Thyroid gland (tissue), 4 donors: ENCODE data around the gene LCA5. TPM values are rescaled to one million over a fixed set of nuclear protein-coding genes. Genes with fewer than 3 reads are reported as not detected.

Experiments used
- DNase-seq, 2 donors: peaks; one replicate each; pipeline ENCODE4 v3.0.0-alpha.2; 2019
- H3K27ac ChIP-seq, 3 donors: fragments of 200-600 bp; sonication (generic); 1 replicate in 2 of 3; 2 replicates in 1 of 3; pipeline ENCODE4 v1.5.1; 2016 to 2019; ENCODE audit warnings: mild to moderate bottlenecking in 1 of 3, moderate library complexity in 1 of 3
- H3K27me3 ChIP-seq: fragments of 200-600 bp; sonication (generic); one replicate; pipeline ENCODE4 v1.5.1; 2019
- H3K36me3 ChIP-seq, 2 donors: fragments of 200-600 bp; sonication (generic); one replicate each; pipeline ENCODE4 v1.5.1; 2016 to 2019
- H3K4me1 ChIP-seq, 2 donors: fragments of 200-600 bp; sonication (generic); one replicate each; pipeline ENCODE4 v1.5.1; 2017 to 2019
- H3K4me3 ChIP-seq, 3 donors: fragments of 200-600 bp; sonication (generic); replicated peaks in 1 of 3; 1 replicate in 2 of 3; 2 replicates in 1 of 3; pipeline ENCODE4 v1.5.1; 2016; ENCODE audit warnings: mild to moderate bottlenecking in 1 of 3
- H3K9me3 ChIP-seq: fragments of 200-600 bp; sonication (generic); one replicate; pipeline ENCODE4 v1.5.1; 2017
- POLR2A ChIP-seq, 2 donors: fragments of 450-650 bp; IDR thresholded peaks; one replicate each; pipeline ENCODE4 v1.6.1; 2017; ENCODE audit warnings: antibody characterized with exemption in 2 of 2, mild to moderate bottlenecking in 2 of 2, moderate library complexity in 1 of 2
- WGBS, 2 donors: methylation state at CpG; one replicate each; pipeline ENCODE4 v1.1.5; 2017; 5-methylcytosine and 5-hydroxymethylcytosine counted together
- intact Hi-C: fragments of 100-400 bp; cut with DNase I; formaldehyde crosslinking; loops from one replicate; pipeline ENCODE4 v1.15.1; 2023
- total RNA-seq, 4 donors: library from RNA; depleted of rRNA; stranded (reverse); fragments of >200 nt; gene quantifications; one replicate each; pipeline ENCODE4 v1.2.3, GENCODE V29; 2016
- TF ChIP-seq, protein P1 (sequence below), 6 experiments: fragments of 200-600 bp in 3 of 6; fragments of 450-650 bp in 3 of 6; sonication (generic) in 3 of 6; IDR thresholded peaks; one replicate each; pipeline ENCODE4 v1.5.1; 2016 to 2019; ENCODE audit warnings: antibody characterized with exemption in 6 of 6, mild to moderate bottlenecking in 2 of 6, inconsistent platforms in 1 of 6, moderate library complexity in 1 of 6

Gene LCA5
- total RNA-seq, 4 donors from 2014 or later, result 13.7 to 18.8 (median 16.3) TPM

- H3K36me3 ChIP-seq, result no peaks in the 10 kb centered on the region
- 94 to 100% methylated on average over 1 of the region's 1 CpG for WGBS, 2 donors
- H3K9me3 ChIP-seq, result no peaks in the 10 kb centered on the region
- H3K4me1 ChIP-seq, result peaks cover 15 to 19% of the 10 kb centered on the region in 2 donors
- TF ChIP-seq, protein P1, sequence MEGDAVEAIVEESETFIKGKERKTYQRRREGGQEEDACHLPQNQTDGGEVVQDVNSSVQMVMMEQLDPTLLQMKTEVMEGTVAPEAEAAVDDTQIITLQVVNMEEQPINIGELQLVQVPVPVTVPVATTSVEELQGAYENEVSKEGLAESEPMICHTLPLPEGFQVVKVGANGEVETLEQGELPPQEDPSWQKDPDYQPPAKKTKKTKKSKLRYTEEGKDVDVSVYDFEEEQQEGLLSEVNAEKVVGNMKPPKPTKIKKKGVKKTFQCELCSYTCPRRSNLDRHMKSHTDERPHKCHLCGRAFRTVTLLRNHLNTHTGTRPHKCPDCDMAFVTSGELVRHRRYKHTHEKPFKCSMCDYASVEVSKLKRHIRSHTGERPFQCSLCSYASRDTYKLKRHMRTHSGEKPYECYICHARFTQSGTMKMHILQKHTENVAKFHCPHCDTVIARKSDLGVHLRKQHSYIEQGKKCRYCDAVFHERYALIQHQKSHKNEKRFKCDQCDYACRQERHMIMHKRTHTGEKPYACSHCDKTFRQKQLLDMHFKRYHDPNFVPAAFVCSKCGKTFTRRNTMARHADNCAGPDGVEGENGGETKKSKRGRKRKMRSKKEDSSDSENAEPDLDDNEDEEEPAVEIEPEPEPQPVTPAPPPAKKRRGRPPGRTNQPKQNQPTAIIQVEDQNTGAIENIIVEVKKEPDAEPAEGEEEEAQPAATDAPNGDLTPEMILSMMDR (IDR thresholded peaks at IDR 0.05), result no peak
- TF ChIP-seq POLR2A (IDR thresholded peaks at IDR 0.05), result no peak
- DNase-seq, result no peak
- intact Hi-C loops, result no loop called here
- H3K27me3 ChIP-seq, result no peaks in the 10 kb centered on the region
- H3K27ac ChIP-seq, result no peak overlapping the region
- H3K4me3 ChIP-seq, result no peak overlapping the region
Measured at GRCh38 chr6:79574174-79574573, 36.9 kb upstream of the LCA5 start.

- intact Hi-C loops, result no loop called here
- Histone ChIP-seq H3K36me3 (no peaks in the 10 kb centered on the region), H3K4me3 (no peak overlapping the region), H3K27ac (peak overlapping the region; percentile 8 to 78 (median 37)), H3K9me3 (no peaks in the 10 kb centered on the region), H3K4me1 (peaks cover 16 to 19% of the 10 kb centered on the region in 2 donors), H3K27me3 (no peaks in the 10 kb centered on the region)
- no peak for DNase-seq
- 26 to 27% methylated on average over 2 of the region's 2 CpGs for WGBS, 2 donors
- no peak for TF ChIP-seq POLR2A (IDR thresholded peaks at IDR 0.05)
- TF ChIP-seq, protein P1 (IDR thresholded peaks at IDR 0.05), result no peak
Measured at GRCh38 chr6:79571030-79571367, 33.8 kb upstream of the LCA5 start.

DNA sequence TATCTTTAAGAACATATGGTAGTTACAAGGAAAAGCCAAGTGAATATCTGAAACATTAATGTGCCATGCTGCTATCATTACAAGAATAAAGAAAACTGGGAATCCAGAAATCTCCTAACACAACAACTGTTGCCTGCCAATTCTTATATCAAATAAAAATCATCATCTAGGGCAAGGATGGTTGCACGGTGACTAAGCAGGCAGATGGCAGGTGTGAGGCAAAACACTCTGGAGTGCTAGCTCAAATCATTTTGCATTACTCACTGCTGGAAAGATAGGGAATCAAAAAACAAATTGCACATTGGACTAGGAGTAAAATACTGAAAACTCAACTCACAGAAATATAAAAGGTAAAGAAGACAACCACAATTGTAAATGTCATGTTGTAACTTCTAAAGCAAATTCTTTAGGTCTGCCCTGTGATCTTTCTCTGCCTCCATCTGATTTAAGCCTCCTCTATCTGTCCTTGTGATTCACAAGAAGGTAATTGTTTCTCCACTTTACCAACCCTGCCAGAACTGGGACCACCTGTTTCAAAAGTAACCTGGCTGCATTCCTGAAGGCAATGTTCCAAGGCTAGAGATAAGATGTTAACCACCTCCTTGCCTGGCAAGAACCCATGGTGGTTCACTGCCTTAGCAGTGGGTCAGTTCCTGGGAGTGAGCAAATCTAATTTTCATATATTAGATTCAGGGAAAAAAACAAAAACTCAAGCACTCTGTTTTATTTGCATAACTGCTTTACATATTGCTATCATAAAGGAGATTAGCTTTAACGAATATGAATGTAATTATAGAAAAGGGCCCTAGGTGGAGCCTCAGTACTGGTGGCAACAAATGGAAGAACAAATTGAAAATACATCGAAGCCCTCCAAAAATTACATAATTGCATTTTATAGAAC lies 33.1 kb upstream of the LCA5 start:
- intact Hi-C loops, result no loop called here
- Histone ChIP-seq H3K4me1 (peaks cover 16 to 19% of the 10 kb centered on the region in 2 donors), H3K36me3 (no peaks in the 10 kb centered on the region), H3K27ac (peak overlapping the region; percentile 37 to 78 (median 52)), H3K9me3 (no peaks in the 10 kb centered on the region), H3K27me3 (no peaks in the 10 kb centered on the region), H3K4me3 (no peak overlapping the region)
- WGBS, 2 donors, result 8 to 16% methylated on average over 3 of the region's 3 CpGs
- TF ChIP-seq, protein P1 (IDR thresholded peaks at IDR 0.05), result peak in 5 of 6 experiments; percentile 59 to 91 (median 73)
- no peak for TF ChIP-seq POLR2A (IDR thresholded peaks at IDR 0.05)
- DNase-seq, result peak; percentile 73 to 82

- Histone ChIP-seq H3K4me1 (peaks cover 16 to 19% of the 10 kb centered on the region in 2 donors), H3K27me3 (no peaks in the 10 kb centered on the region), H3K36me3 (no peaks in the 10 kb centered on the region), H3K4me3 (no peak overlapping the region), H3K27ac (peak overlapping the region; percentile 37 to 78 (median 52)), H3K9me3 (no peaks in the 10 kb centered on the region)
- 97% methylated on average over 2 of the region's 2 CpGs for whole genome bisulfite sequencing, 2 donors
- intact Hi-C loops, result loop anchor here (5.0 kb wide), 1 partner anchor 143 kb away; no protein-coding TSS in a partner anchor
- DNase-seq, result no peak
- TF ChIP-seq POLR2A (IDR thresholded peaks at IDR 0.05), result no peak
- TF ChIP-seq, protein P1 (IDR thresholded peaks at IDR 0.05), result no peak
Measured at GRCh38 chr6:79568996-79569395, 31.8 kb upstream of the LCA5 start.

DNA sequence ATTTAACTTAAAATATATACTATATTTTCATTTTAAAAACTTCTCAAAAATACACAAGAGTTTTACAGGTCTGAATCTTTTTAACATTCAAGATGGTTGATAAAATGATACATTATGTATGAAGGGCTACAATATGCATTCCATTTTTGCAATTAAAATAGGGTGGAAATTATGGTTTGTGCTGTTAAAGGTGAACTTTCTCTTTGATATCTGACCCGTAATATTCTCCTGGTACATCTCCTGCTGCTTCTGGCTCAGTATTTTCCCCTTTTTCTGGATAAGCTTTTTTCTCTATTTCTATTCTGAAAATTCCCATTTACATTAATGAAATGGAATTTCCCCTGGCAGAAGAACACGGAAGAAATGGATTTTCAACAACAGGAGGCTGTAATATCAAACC lies 27.4 kb upstream of the LCA5 start:
- Histone ChIP-seq H3K27ac (no peak overlapping the region), H3K27me3 (no peaks in the 10 kb centered on the region), H3K4me1 (peaks cover 5 to 6% of the 10 kb centered on the region in 2 donors), H3K9me3 (no peaks in the 10 kb centered on the region), H3K4me3 (no peak overlapping the region), H3K36me3 (no peaks in the 10 kb centered on the region)
- TF ChIP-seq POLR2A (IDR thresholded peaks at IDR 0.05), result no peak
- TF ChIP-seq, protein P1 (IDR thresholded peaks at IDR 0.05), result no peak
- WGBS, 2 donors, result 75 to 78% methylated on average over 2 of the region's 2 CpGs
- intact Hi-C loops, result loop anchor here (5.0 kb wide), 1 partner anchor 148 kb away; no protein-coding TSS in a partner anchor
- DNase-seq, result no peak
